ENCODE data around the gene SCTR.

The SCTR gene

GRCh38 chr2:119474371-119475224, 49.7 kb downstream of the SCTR start:
- no peak for DNase-seq (ENCODE audit: low read depth)

GRCh38 chr2:119473621-119474370, 50.5 kb downstream of the SCTR start:
- no peak for DNase-seq (ENCODE audit: low read depth)

GRCh38 chr2:119472749-119473148, 51.5 kb downstream of the SCTR start:
- DNase-seq (ENCODE audit: low read depth): no peak

GRCh38 chr2:119469661-119470297, 54.5 kb downstream of the SCTR start:
- no peak for DNase-seq (ENCODE audit: low read depth)

- DNase-seq (ENCODE audit: low read depth): no peak
These were observed 55.2 kb downstream of the SCTR start for GRCh38 chr2:119469131-119469530.

GRCh38 chr2:119468154-119468955, 55.9 kb downstream of the SCTR start:
- DNase-seq (ENCODE audit: low read depth): no peak

GRCh38 chr2:119466373-119466772, 57.9 kb downstream of the SCTR start:
- no peak for DNase-seq (ENCODE audit: low read depth)

GRCh38 chr2:119465687-119466086, 58.6 kb downstream of the SCTR start:
- DNase-seq (ENCODE audit: low read depth): no peak

- no peak for DNase-seq (ENCODE audit: low read depth)
These were observed 59.3 kb downstream of the SCTR start for GRCh38 chr2:119464981-119465380.

GRCh38 chr2:119463990-119464389, 60.3 kb downstream of the SCTR start:
- no peak for DNase-seq (ENCODE audit: low read depth)

- no peak for DNase-seq (ENCODE audit: low read depth)
These were observed 61.1 kb downstream of the SCTR start for GRCh38 chr2:119463136-119463535.

- DNase-seq (ENCODE audit: low read depth): no peak
These were observed 61.7 kb downstream of the SCTR start for GRCh38 chr2:119462574-119462973.

GRCh38 chr2:119461811-119462210, 62.5 kb downstream of the SCTR start:
- no peak for DNase-seq (ENCODE audit: low read depth)

- DNase-seq (ENCODE audit: low read depth): no peak
These were observed 64.2 kb downstream of the SCTR start for GRCh38 chr2:119460076-119460475.

- no peak for DNase-seq (ENCODE audit: low read depth)
These were observed 69.1 kb downstream of the SCTR start for GRCh38 chr2:119455066-119455718.

GRCh38 chr2:119453972-119454593, 70.2 kb downstream of the SCTR start:
- DNase-seq (ENCODE audit: low read depth): no peak

GRCh38 chr2:119451336-119452050, 72.8 kb downstream of the SCTR start:
- DNase-seq (ENCODE audit: low read depth): no peak

GRCh38 chr2:119449521-119449920, 74.8 kb downstream of the SCTR start:
- DNase-seq (ENCODE audit: low read depth): no peak

GRCh38 chr2:119448427-119449141, 75.7 kb downstream of the SCTR start:
- DNase-seq (ENCODE audit: low read depth): no peak

- DNase-seq (ENCODE audit: low read depth): no peak
These were observed 78.2 kb downstream of the SCTR start for GRCh38 chr2:119446037-119446436.

Data from stimulated activated CD8-positive, alpha-beta memory T cell treated with anti-CD3 and anti-CD28 coated beads, Interleukin-7, amount 100 ng/mL, for 24 hours (primary cell).